HG02970 (cell line): ENCODE results near the gene LRP6.
A peak's percentile ranks its signal among the peaks of the same experiment; 100 is the strongest.
"Not testable (repeated sequence)": the region's sequence is repeated elsewhere in the genome, so short reads cannot be mapped to it uniquely, and the experiment has no call there.

ENCODE experiments used
- ATAC-seq: cut with Tn5 transposase; IDR thresholded peaks from one replicate; pipeline ENCODE4 v1.9.1; 2021; ENCODE audit warnings: mild to moderate bottlenecking, moderate library complexity, moderate number of reproducible peaks; ENCODE audit not compliant: unreplicated experiment, low FRiP score

The LRP6 gene

DNA sequence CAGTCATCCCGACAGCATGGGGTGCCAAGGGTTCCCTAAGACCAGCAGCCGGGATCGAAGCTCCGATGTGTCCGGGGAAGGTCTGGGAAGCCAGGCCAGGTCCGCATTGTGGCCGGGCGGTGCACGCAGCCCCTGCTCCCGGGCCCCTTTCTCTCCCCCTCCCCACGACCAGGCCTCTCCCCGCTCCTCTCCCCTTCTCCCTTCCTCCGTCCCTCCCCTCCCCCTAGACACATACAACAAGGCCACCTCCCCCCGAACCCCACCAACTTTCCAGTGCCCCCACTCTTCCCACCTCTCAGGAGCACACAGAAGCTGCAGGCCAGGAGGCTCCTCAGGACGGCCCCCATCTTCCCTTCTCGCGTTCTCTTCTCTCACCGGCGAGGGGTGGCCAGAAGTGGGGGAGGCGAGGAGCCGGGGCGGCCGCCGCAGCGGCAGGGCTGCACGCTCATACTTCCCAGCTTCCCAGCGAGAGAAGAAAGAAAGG, 413 bp downstream of the LRP6 start:
- ATAC-seq: peak; percentile 24

DNA sequence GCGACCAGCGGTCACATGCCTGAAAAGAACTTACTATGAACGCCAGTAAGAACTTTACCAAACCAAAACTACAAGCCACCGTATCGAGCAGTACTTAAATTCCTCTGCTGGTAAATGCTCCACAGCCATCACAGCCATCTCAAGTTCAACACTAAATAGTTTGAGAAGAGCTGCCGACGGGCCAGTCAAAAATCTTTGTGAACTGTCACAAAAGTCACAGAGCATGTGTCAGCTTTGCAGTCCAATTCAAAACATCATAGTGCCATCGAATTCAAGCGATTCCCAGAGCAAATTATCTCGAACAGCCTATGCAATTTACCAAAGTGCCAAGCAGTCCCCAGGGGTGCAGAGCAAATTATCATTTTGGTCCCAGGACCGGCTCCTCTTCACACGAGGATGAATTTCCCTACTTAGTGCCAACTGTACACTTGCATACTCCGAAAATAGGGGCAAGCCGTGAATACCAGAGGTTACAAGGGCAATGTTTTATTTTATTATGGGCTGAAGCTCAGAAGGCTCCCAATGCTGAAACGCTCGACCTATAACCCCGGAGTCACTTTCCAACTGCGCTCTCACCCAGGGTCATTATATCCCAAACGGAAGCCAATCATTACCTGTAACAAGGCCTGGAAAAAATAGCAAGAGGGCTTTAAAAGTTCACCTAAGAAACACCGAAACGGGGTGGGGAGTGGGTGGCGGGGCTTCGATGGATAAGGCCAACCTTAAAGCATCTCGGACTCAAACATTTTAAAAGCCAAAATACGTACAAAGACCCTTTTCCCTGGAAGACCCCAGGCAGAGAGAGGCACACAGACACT, 1.1 kb downstream of the LRP6 start:
- ATAC-seq: no peak

DNA sequence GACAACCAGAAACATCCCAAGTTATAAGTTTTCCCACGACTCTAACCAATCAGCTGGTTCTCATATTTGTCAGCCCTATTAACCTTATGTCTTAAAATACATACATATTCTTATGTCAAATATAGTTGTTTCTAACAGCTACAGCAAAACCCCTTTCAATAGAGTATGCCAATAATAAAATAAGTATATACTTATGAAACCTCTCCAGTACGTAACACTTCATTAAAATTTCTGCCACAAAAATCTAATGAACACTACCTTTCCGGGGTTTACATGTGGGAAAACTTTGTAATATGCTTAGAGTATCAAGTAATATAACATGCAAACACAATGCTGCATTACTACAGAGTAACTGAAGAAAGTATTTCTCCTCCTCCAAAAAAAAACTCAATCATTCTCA, 1.8 kb downstream of the LRP6 start:
- no peak for ATAC-seq

DNA sequence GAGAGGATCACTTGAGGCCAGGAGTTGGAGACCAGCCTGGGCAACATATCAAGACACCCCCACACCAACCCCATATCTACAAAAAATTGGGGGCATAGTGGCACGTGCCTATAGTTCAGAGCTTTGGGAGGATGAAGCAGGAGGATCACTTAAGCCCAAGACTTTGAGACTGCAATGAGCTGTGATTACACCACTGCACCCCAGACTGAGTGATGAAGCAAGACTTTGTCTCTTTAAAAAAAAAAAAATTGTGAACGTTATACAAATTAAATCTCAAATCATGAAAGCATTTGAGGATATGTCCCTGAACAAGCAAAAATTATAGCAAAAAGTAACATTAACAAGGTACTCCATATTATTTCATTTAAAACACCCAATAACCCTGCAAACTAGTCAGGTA, 2.9 kb downstream of the LRP6 start:
- ATAC-seq: no peak

DNA sequence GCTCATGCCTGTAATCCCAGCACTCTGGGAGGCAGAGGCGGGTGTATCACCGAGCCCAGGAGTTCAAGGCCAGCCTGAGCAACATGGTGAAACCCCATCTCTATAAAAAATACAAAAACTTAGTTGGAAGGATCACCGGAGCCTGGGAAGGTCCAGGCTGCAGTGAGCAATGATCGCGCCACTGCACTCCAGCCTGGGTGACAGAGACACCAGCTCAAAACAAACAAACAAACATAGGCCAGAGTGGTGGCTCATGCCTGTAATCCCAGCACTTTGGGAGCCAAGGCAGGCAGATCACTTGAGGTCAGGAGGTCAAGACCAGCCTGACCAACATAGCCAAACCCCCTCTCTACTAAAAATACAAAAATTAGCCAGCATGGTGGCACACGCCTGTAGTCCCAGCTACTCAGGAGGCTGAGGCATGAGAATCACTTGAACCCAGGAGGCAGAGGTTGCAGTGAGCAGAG, 10.5 kb downstream of the LRP6 start:
- ATAC-seq: not testable (repeated sequence)

DNA sequence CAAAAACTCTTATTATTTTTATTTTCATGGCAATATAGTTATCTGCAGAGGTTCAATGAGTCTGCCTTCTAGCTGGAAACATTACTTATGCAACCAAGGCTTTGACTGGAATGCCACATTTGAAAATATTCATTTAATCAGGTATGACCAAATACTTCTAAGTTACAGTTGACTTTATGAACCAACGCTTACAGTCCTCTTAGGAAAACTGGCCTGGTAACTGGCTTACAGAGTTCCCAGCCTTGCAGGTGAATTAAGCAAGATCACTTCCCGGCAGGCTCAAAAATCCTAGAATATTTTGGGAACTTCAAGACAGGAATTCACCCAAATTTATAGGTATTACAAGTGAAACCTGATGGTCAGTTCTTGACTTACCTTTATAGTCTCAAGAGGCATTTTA, 12.3 kb downstream of the LRP6 start:
- ATAC-seq: no peak

DNA sequence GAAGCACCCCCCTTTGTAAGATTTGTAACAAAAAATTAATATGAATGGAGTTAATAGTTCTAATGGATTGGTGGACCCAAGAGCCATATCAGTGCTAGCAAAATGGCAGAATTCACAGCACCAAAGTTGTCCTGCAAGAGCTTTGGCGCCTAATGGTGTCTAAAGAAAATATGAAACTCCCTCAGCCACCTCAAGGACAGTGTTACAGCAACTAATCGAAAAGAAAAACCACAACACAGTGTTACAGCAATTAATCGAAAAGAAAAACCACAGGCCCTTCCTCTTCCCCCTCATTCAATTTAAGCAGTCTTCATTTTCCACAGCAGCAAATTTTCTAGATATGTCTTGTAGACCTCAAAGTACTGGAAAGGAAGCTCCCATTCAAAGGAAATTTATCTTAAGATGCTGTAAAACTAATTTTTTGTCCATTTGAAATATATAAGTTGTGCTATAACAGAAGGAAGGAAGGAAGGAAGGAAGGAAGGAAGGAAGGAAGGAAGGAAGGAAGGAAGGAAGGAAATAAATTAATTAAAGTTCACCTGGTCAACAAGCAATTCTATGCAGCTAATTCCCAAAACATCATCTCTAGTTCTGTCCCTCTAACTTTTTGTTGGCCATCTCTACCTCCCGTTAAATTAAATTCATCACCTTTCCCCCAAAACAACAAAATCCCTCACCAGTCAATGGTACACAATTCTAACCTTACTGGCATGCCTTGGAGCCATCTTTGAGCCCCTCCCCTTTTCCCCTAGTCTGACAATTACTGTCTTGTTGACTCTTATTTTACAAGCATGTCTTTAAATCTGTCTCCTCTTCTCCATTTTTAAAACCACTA, 17.4 kb downstream of the LRP6 start:
- ATAC-seq: no peak

DNA sequence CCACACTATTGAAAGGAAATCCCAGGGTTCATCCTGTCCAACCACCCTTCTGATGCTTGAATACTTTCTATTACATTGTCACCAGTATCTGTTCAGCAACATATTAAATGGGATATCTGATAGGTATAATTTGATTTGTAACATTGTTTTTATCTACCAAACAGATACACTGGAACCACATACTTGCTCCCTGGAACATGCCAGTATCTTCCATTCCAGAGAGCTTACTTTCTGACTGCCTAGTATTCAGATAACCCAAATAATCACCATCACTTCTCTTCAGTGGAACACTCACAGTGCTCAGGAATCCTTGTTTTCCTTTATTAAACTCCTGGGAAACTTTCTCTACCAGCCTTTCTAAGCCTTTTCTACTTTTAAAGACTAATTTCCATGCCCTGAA, 19.3 kb downstream of the LRP6 start:
- ATAC-seq: no peak

DNA sequence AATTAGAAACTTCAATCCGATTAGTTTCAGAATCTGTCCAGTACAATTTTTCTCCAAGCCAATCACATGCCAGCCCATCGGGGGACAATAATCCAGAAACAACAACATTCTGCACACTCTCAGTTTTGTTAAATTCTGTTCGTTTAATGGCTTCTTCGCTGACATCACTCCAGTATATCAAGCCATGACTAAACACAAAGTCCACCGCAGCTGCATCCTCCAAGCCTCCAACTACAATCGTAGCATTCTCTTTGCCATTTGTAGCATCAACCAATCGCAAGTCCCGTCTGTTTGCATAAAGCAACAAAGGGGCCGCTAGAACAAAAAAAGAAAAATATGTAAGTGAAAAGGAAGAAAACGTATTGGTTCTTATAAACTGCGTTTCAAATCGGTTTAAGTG, 22.5 kb downstream of the LRP6 start:
- no peak for ATAC-seq

DNA sequence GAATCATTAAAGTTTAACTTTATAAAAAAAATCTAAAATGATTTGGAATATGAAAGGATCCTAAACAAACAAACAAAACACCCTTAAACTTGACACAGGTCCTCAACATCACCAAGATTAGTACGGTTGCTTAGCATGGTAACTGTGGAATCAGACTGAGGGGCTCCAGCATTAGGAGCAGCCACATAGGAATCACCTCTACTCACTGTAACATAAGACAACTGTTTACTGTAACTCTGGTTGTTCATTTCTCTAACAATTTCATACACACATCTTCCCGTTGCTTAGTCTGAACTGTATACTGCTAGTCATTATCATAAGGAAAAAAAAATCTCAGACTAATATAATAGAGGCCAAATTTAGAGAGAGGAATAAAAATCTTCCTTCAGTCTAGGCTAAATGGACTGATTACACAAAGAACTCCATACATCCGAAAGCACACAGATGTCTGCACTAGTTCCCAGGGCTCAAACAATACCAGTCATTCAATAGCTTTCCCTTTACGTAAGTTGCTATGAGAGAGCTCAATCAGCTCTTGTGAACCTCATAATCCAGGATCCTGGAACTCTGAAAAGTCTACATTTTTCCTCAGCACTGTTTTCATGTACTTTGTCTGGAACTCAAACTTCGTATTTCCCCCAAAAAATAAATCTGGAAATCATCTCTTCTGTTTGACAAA, 26.0 kb downstream of the LRP6 start:
- ATAC-seq: no peak

DNA sequence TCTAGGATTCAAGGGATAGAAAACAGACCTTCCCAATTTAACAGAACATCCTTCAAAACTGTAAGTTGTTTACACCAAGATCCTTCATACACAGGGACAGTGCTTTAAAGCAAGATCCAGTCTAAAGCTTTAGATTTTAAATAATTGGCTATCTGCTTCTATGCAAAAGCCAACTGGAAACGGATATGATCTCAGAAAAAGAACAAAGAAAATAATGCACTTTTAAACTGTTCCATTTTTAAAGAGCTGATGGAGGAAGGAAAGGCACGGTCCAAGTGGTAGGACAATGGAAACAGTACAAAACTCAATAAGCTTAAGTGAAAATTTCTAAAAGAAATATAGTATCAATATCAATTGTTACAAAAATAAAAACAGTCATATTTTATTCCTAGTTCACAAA, 27.7 kb downstream of the LRP6 start:
- ATAC-seq: no peak

DNA sequence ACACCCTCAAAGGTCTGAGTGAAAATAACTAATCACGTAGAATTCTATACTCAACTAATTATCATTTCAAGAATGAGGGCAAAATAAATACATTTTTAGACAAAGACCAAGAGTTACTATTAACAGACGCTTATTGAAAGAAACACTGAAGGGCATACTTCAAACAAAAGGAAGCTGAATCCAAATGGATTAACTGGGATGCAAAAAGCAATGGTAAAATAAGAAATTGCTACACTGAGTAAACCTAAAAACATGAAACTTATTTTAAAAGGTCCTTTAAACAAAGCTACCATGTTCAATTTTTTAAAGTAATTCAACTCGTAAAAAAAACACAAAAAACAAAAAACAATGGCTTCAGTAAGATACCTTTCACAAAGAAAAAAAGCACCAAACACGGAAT, 28.2 kb downstream of the LRP6 start:
- no peak for ATAC-seq

DNA sequence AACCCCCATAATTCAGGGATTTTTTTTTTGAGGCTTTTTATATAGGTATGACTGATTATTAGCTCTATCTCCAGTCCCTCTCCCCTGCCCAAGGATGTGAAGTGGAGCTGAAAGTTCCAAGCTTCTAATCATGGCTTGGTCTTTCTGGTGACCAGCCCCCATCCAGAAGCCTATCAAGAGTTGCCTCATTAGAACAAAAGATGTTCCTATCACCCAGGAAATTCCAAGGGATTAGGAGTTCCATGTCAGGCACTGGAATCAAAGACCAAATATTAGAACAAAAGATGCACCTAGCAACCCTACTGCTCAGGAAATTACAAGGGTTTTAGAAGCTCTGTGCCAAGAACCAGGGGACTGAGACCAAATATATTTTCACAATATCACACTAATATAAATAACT, 29.9 kb downstream of the LRP6 start:
- ATAC-seq: no peak

DNA sequence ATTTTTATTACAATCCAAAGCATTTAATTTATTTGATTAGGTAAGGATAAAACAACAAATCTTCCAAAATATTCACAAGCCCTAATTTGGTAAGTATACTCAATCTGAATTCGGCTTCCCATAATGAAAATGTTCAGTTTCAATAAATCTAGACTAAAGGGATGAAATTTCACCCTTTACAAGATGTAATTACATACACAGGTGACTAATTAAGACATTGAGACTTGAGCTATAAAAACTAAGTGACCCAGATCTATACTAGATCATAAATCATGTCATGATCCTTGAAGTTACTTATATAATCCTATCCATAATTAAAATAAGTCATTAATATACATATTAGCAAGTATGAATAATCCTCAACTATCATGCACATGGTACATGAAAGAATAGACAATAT, 36.6 kb downstream of the LRP6 start:
- no peak for ATAC-seq

DNA sequence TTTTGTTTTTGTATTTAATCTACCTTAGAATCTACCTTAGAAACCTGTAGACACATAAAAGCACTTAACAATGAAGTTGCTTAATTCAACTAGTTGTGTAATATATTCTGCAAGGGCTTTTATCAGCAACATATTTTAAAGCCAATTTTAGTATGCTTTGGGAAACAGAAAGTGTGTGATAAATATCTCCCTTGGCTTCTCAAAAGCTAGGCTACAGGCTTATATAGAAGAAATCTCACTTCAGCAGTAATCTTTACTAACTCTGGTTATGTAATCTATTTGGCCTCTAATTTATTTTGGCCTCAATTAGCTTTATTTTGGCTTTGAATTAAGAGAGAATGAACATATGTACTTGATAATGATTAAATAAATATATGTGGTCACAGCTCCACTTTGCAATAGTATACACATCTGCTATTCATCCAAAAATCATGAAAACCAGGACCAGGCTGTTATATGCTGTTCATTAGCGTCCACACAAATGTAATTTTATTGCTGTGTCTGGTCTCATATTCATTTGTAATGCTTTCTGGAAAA, 37.2 kb downstream of the LRP6 start:
- no peak for ATAC-seq

DNA sequence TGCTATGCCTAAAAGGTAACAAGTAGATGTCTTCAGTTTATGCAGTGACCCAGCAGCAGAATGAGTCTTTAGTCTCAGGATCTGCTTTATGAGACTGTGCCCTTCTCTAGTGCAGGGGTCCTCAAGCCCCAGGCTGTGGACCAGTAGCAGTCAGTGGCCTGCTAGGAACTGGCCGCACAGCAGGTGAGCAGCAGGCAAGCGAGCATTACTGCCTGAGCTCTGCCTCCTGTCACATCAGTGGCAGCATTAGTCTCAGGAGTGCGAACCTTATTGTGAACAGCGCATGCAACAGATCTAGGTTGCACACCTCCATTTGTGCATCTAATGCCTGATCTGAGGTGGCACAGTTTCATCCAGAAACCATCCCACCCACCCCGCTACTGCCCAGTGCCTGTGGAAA, 38.4 kb downstream of the LRP6 start:
- ATAC-seq: no peak

DNA sequence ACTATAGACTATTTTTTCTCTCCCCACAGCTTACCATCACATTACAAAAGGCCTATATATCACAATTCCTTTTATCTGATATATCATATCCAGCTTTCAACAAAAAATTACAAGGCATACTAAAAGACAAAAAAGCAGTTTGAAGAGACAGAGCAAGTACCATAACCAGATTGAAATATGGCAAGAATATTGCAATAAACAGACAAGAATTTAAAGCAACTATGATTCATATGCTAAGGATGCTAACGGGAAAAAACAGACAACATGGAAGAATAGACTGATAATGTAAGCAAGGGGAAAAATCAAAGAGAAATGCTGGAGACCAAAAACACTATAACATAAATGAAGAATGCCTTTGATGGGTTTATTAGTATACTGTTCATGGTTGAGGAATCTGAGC, 40.7 kb downstream of the LRP6 start:
- ATAC-seq: no peak

DNA sequence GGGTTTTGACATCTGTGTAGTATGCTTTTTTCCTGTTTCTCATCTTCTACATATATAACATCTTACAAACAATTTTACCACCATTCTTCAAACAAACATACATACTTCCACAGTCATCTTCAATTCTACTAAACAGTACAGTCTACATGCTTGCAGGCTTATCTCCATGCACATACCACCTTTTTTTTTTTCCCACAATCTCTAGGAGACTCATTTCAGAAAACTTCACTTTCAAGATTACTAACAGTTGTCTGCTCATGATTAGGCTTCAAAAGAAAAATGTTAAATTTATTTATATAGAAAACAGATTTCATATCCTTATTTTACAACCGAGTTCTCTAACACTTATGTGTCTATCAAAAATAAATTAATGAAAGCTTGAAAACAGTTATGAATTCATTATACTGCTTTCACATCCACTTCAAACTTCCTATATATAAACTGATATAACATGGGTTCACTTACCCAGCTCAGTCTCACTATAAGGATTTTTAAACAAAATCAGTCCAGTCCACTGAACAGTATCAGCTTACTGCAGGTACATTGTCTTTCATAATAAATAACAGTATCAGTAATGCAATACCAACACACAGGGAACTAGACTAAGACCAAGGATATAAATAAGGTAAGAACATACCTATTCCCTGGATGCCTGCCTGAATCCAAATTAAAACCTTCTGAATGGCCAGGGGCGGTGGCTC, 42.5 kb downstream of the LRP6 start:
- no peak for ATAC-seq

DNA sequence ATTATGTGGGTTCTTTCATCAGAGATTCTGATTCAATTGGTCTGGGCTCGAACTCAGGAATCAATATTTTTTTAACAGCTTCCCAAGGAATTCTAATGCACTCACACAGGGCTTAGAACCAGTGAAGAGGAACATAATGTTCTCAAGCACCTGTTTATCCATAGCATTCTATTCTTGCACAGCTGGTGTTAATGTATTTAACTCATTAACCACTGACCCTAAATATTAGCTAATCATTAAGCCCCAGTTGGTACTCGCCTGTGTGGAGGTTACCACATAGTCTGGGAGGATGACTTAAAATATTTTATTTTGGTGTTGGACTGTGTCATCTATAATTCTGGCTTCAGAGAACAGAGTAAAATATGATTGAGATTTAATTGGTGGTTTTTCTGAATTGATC, 45.3 kb downstream of the LRP6 start:
- no peak for ATAC-seq

DNA sequence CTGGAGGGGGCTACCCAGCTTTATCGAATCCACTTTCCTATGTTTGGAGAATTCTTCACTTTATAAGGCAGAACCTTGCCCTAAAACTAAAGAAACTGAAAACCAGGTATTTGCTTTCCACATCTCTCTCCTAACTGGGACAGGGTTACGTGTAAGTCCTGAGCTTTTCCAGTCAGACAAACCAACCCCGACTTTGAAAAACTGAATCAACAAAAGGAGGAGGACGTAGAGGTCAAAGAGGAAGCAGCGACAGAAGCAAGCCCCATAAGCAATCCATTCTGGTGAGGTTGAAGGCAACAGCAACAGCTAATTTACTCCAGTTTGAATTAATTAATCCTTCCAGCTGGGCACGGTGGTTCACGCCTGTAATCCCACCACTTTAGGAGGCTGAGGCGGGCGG, 47.2 kb downstream of the LRP6 start:
- ATAC-seq: no peak
